ENCODE measurements around the gene MAST2. TPM values are rescaled to one million over a fixed set of nuclear protein-coding genes. Genes with fewer than 3 reads are reported as not detected.
"Not testable (repeated sequence)": the region's sequence is repeated elsewhere in the genome, so short reads cannot be mapped to it uniquely, and the experiment has no call there.

The MAST2 gene
- total RNA-seq, 3 donors from 2014 or later: 90.0 to 158 (median 100.0) TPM

DNA sequence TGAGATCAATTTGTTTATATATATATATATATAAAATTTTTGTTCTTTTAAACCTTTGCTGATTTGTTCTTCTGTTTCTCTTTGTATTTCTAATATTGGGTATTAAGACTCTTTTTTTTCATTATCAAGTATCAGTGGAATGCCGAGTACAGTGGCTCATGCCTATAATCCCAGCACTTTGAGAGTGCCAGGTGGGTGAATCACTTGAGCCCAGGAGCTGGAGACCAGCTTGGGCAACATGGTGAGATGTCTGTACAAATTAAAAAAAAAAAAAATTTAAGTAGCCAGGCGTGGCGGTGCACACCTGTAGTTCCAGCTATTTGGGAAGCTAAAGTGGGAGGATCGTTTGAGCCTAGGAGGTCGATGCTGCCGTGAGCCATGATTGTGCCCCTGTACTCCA is 67.1 kb downstream of the MAST2 start:
- no peak for TF ChIP-seq CTCF (IDR thresholded peaks at IDR 0.05)
- intact Hi-C loops (cut with DNase I, micrococcal nuclease): no loop called here
- ATAC-seq (no peak), DNase-seq (no peak)
- no peak overlapping the region for H3K4me3 ChIP-seq
- no peaks in the 10 kb centered on the region for H3K36me3 ChIP-seq (ENCODE audit: low read depth)
- no peaks in the 10 kb centered on the region for H3K9me3 ChIP-seq
- H3K4me1 ChIP-seq (ENCODE audit: low read depth): no peaks in the 10 kb centered on the region

DNA sequence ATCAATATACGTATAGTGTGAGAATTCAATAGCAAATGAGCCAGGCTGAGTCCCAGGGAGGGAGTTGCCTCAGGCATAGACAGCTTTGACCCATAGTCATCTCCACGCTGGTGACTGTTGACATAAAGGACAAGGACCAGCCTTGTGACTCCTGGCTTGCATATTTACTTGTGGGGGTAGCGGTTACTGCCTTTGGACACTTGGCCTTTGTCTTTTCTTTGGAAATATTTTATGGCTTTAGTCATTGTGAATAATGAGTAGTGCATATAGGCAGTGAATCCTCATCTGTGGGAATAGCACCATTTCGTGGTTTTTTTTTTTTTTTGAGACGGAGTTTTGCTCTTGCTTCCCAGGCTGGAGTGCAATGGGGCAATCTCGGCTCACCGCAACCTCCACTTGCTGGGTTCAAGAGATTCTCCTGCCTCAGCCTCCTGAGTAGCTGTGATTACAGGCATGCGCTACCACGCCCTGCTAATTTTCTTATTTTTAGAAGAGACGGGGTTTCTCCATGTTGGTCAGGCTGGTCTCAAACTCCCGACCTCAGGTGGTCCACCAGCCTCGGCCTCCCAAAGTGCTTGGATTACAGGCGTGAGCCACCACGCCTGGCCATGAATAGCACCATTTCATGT is 68.9 kb downstream of the MAST2 start:
- H3K4me1 ChIP-seq (ENCODE audit: low read depth); intact Hi-C loops (cut with DNase I, micrococcal nuclease); DNase-seq; H3K4me3 ChIP-seq; H3K9me3 ChIP-seq; H3K36me3 ChIP-seq (ENCODE audit: low read depth): not testable (repeated sequence)
- ATAC-seq: peak; percentile 79

- no peak for TF ChIP-seq CTCF (IDR thresholded peaks at IDR 0.05)
- Histone ChIP-seq H3K4me1 (ENCODE audit: low read depth) (no peaks in the 10 kb centered on the region), H3K36me3 (ENCODE audit: low read depth) (no peaks in the 10 kb centered on the region), H3K4me3 (no peak overlapping the region), H3K9me3 (no peaks in the 10 kb centered on the region)
- intact Hi-C loops (cut with DNase I, micrococcal nuclease): no loop called here
- no peak for ATAC-seq
- DNase-seq: no peak
Measured at GRCh38 chr1:45876000-45876617, 72.7 kb downstream of the MAST2 start.

- ATAC-seq (no peak), DNase-seq (no peak)
- Histone ChIP-seq H3K4me3 (no peak overlapping the region), H3K36me3 (ENCODE audit: low read depth) (no peaks in the 10 kb centered on the region), H3K9me3 (no peaks in the 10 kb centered on the region), H3K4me1 (ENCODE audit: low read depth) (no peaks in the 10 kb centered on the region)
- intact Hi-C loops (cut with DNase I, micrococcal nuclease): no loop called here
- TF ChIP-seq CTCF (IDR thresholded peaks at IDR 0.05): no peak
Measured at GRCh38 chr1:45877264-45877663, 73.9 kb downstream of the MAST2 start.

GRCh38 chr1:45879885-45880598 is 76.6 kb downstream of the MAST2 start:
- no peak for DNase-seq
- Histone ChIP-seq H3K36me3 (ENCODE audit: low read depth) (no peaks in the 10 kb centered on the region), H3K9me3 (no peaks in the 10 kb centered on the region), H3K4me3 (no peak overlapping the region), H3K4me1 (ENCODE audit: low read depth) (peaks cover 5% of the 10 kb centered on the region)
- intact Hi-C loops (cut with DNase I, micrococcal nuclease): no loop called here
- ATAC-seq: no peak
- no peak for TF ChIP-seq CTCF (IDR thresholded peaks at IDR 0.05)

DNA sequence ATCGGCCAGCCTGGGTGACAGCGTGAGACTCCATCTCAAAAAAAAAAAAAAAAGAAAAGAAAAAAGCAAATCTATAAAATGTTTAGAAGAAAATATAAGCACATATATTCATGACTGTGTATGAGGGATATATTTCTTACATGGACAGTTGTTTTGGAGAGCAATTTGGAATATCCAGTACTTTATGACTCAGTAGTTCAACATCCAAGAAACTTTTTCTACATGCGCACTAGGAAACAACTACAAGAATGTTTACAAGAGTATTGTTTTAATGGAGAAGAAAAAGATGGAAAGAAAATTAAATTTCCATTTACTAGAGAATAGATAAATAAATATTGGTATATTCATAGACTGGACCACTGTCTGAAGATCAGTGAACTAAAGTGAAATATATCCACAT is 77.5 kb downstream of the MAST2 start:
- DNase-seq: no peak
- intact Hi-C loops (cut with DNase I, micrococcal nuclease): no loop called here
- Histone ChIP-seq H3K4me3 (no peak overlapping the region), H3K9me3 (no peaks in the 10 kb centered on the region), H3K36me3 (ENCODE audit: low read depth) (no peaks in the 10 kb centered on the region), H3K4me1 (ENCODE audit: low read depth) (peaks cover 5% of the 10 kb centered on the region)
- ATAC-seq: no peak
- TF ChIP-seq CTCF (IDR thresholded peaks at IDR 0.05): no peak
